ENCODE results near the gene COX6A2. TPM values are rescaled to one million over a fixed set of nuclear protein-coding genes. Genes with fewer than 3 reads are reported as not detected.
A peak's percentile ranks its signal among the peaks of the same experiment; 100 is the strongest.

Gene COX6A2
- total RNA-seq, 1 experiment from 2014 or later, result not detected

DNA sequence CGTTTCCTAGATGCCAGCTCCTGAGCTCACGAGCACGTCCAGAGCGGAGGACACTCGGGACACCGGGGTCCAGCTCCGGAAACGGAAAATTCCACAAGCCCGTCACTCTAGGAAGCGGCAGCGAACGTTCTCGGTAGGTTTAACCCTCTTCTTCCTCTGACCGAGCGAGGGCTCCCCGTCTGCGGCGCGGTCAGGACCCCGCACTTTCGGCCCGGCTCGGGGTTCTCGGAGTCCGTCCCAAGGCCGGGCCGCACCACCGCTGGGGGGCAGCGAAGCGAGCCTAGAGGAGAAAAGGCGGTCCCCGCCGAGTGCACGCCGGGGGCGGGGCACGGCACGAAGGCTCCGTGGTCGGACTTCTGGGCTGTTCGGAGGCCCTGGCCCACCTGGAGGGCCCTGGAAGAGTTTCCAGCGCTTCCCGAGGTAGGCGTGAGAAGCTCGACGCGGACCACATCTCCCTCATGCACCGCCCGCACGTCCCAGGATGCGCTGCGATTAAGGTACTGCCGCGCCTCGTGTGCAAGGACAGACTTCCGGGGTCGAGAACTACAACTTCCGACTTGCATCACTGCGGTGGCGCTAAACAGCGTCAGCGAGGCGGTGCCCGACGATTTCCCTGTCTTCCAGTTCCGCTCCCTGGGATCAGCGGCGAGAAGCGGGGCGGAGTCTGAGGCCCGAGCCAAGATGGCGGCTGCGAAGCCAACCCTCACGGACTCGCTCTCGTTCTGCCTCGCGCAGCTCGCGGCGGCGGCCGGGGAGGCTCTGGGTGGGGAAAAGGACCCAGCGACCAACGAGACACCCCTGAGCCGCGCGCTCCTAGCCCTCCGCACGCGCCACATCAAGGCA is 30.9 kb upstream of the COX6A2 start, which contains the start of gene ARMC5 (continued):
- peak; percentile 56; the same call in 1 of the 2 replicates for TF ChIP-seq CREB1 (CRISPR knock-in tag; IDR thresholded peaks at IDR 0.05)
- TF ChIP-seq ZBTB21 (CRISPR knock-in tag; IDR thresholded peaks at IDR 0.05; ENCODE audit: borderline replicate concordance), result peak; percentile 21; the same call in 1 of the 2 replicates
- TF ChIP-seq, protein P1, sequence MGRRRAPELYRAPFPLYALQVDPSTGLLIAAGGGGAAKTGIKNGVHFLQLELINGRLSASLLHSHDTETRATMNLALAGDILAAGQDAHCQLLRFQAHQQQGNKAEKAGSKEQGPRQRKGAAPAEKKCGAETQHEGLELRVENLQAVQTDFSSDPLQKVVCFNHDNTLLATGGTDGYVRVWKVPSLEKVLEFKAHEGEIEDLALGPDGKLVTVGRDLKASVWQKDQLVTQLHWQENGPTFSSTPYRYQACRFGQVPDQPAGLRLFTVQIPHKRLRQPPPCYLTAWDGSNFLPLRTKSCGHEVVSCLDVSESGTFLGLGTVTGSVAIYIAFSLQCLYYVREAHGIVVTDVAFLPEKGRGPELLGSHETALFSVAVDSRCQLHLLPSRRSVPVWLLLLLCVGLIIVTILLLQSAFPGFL (CRISPR knock-in tag; IDR thresholded peaks at IDR 0.05; ENCODE audit: borderline replicate concordance), result no peak
- peak; percentile 80 for TF ChIP-seq FOXP1 (CRISPR knock-in tag; IDR thresholded peaks at IDR 0.05; ENCODE audit: borderline replicate concordance)
- TF ChIP-seq, protein P2, sequence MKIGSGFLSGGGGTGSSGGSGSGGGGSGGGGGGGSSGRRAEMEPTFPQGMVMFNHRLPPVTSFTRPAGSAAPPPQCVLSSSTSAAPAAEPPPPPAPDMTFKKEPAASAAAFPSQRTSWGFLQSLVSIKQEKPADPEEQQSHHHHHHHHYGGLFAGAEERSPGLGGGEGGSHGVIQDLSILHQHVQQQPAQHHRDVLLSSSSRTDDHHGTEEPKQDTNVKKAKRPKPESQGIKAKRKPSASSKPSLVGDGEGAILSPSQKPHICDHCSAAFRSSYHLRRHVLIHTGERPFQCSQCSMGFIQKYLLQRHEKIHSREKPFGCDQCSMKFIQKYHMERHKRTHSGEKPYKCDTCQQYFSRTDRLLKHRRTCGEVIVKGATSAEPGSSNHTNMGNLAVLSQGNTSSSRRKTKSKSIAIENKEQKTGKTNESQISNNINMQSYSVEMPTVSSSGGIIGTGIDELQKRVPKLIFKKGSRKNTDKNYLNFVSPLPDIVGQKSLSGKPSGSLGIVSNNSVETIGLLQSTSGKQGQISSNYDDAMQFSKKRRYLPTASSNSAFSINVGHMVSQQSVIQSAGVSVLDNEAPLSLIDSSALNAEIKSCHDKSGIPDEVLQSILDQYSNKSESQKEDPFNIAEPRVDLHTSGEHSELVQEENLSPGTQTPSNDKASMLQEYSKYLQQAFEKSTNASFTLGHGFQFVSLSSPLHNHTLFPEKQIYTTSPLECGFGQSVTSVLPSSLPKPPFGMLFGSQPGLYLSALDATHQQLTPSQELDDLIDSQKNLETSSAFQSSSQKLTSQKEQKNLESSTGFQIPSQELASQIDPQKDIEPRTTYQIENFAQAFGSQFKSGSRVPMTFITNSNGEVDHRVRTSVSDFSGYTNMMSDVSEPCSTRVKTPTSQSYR (CRISPR knock-in tag; IDR thresholded peaks at IDR 0.05), result peak; percentile 45; the same call in 1 of the 2 replicates
- TF ChIP-seq NR2C2 (CRISPR knock-in tag; IDR thresholded peaks at IDR 0.05), result no peak; the same call in 1 of the 2 replicates
- 0 out of 2 replicates have a peak, but pooled peaks have one; percentile 38 for TF ChIP-seq ZNF232 (CRISPR knock-in tag; IDR thresholded peaks at IDR 0.05)

DNA sequence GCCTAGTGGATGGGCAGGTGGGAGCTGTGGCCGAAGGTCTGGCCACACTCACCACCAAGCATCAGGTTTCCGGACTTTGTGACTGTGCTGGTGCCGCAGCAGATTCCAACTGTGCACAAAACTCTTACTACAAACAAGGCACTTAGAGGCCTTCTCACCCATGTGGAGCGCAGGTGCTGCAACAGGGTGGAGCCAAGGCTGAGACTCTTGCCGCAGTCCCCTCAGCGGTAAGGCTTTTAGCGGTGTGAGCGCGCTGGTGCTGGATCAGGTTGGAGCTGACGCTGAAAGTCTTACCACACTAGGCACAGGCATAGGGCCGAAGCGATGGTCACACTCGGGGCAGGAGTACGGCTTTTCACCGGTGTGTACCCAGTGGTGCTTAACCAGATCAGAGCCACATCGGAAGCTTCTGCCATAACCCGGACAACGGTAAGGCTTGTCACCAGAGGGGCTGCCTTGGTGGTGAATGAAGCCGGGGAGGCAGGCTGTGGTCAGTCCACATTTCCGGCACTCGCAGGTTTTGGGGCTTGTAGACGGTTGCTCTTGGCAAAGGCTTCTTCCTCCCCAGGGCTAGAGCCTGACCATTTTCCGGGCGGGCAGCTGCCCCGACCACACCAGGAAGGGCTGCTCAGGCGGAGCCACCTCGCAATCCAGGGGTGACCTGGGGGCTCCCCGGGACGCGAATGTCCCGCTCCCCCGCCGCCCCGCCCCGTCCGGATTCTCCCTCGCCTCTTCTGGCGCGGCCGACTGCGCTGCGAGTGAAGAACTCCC is 30.1 kb upstream of the COX6A2 start:
- ChIA-PET POLR2A (interaction anchor here (0.7 to 3.4 kb wide), 5 partner anchors 16 to 475 kb away, joined by 3 to 13 read pairs (median 6); partner anchors contain the start of genes ZNF267 and ZNF843), CTCF (interaction anchor here (0.7 to 12.2 kb wide), 17 partner anchors 14 to 473 kb away, joined by 3 to 221 read pairs (median 7); partner anchors contain the start of genes HSD3B7, SLC5A2, TGFB1I1 and ZNF267)
- Mint-ChIP-seq H3K27ac (peak overlapping the region; percentile 79), H3K9me3 (no peaks in the 10 kb centered on the region), H3K36me3 (0 out of 2 replicates have a peak, but pooled peaks cover 4% of the 10 kb centered on the region), H3K4me1 (peaks cover 37% of the 10 kb centered on the region), H3K27me3 (ENCODE audit: low read depth) (no peaks in the 10 kb centered on the region), H3K4me3 (peak overlapping the region; percentile 85)
- peak; percentile 13; the same call in 1 of the 2 replicates for TF ChIP-seq JUN (CRISPR knock-in tag; IDR thresholded peaks at IDR 0.05)
- TF ChIP-seq, protein P3, sequence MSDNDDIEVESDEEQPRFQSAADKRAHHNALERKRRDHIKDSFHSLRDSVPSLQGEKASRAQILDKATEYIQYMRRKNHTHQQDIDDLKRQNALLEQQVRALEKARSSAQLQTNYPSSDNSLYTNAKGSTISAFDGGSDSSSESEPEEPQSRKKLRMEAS (CRISPR knock-in tag; IDR thresholded peaks at IDR 0.05), result 0 out of 2 replicates have a peak, but pooled peaks have one; percentile 29
- TF ChIP-seq GABPB1 (CRISPR knock-in tag; IDR thresholded peaks at IDR 0.05), result peak; percentile 40; the same call in 1 of the 2 replicates
- TF ChIP-seq FOXK1 (CRISPR knock-in tag; IDR thresholded peaks at IDR 0.05), result no peak
- ATAC-seq (peak; percentile 4), DNase-seq (ENCODE audit: low spot score) (peak; percentile 52)

DNA sequence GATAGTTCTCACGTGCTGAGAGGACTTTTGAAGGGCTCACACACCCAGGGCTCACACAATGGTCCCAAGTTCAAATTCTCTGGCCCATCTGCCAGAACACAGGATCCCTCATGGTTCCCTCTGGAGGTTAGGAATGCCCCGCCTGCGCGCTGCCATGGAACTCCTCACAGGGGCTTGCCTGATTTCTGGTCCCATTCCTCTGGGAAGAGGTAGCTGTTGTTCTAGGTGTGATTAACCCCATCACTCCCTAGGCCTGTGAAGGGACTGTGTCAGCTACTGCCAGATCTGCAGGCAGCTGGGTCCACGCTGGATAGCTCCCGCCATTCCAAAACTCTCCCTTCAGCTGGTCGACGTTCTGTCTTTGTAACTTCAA is 28.8 kb upstream of the COX6A2 start:
- ChIA-PET POLR2A (no interaction called here), CTCF (interaction anchor here (0.6 to 12.2 kb wide), 9 partner anchors 14 to 503 kb away, joined by 3 to 221 read pairs (median 7); partner anchors contain the start of genes SLC5A2, TGFB1I1, ZNF267 and ZNF843)
- H3K27ac Mint-ChIP-seq, result no peak overlapping the region
- peaks cover 49% of the 10 kb centered on the region for H3K4me1 Mint-ChIP-seq
- no peaks in the 10 kb centered on the region for H3K9me3 Mint-ChIP-seq
- no peaks in the 10 kb centered on the region for H3K36me3 Mint-ChIP-seq
- no peaks in the 10 kb centered on the region for H3K27me3 Mint-ChIP-seq (ENCODE audit: low read depth)
- H3K4me3 Mint-ChIP-seq, result peak overlapping the region; percentile 85
- ATAC-seq (no peak), DNase-seq (ENCODE audit: low spot score) (no peak)
- TF ChIP-seq TEAD4 (CRISPR knock-in tag; IDR thresholded peaks at IDR 0.05) (no peak), NFE2L1 (CRISPR knock-in tag; IDR thresholded peaks at IDR 0.05) (no peak), TP53 (CRISPR knock-in tag; IDR thresholded peaks at IDR 0.05) (no peak), ZNF219 (CRISPR knock-in tag; IDR thresholded peaks at IDR 0.05; ENCODE audit: borderline replicate concordance) (no peak), TEAD1 (CRISPR knock-in tag; IDR thresholded peaks at IDR 0.05) (no peak), ELF4 (CRISPR knock-in tag; IDR thresholded peaks at IDR 0.05; ENCODE audit: low read depth) (no peak), FOXJ3 (CRISPR knock-in tag; IDR thresholded peaks at IDR 0.05; ENCODE audit: borderline replicate concordance) (no peak), ZNF416 (CRISPR knock-in tag; IDR thresholded peaks at IDR 0.05) (no peak)
- TF ChIP-seq, protein P4, sequence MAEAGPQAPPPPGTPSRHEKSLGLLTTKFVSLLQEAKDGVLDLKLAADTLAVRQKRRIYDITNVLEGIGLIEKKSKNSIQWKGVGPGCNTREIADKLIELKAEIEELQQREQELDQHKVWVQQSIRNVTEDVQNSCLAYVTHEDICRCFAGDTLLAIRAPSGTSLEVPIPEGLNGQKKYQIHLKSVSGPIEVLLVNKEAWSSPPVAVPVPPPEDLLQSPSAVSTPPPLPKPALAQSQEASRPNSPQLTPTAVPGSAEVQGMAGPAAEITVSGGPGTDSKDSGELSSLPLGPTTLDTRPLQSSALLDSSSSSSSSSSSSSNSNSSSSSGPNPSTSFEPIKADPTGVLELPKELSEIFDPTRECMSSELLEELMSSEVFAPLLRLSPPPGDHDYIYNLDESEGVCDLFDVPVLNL (CRISPR knock-in tag; IDR thresholded peaks at IDR 0.05; ENCODE audit: borderline replicate concordance, low read depth), result no peak
- TF ChIP-seq, protein P5, sequence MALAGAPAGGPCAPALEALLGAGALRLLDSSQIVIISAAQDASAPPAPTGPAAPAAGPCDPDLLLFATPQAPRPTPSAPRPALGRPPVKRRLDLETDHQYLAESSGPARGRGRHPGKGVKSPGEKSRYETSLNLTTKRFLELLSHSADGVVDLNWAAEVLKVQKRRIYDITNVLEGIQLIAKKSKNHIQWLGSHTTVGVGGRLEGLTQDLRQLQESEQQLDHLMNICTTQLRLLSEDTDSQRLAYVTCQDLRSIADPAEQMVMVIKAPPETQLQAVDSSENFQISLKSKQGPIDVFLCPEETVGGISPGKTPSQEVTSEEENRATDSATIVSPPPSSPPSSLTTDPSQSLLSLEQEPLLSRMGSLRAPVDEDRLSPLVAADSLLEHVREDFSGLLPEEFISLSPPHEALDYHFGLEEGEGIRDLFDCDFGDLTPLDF (CRISPR knock-in tag; IDR thresholded peaks at IDR 0.05), result no peak
- TF ChIP-seq, protein P6, sequence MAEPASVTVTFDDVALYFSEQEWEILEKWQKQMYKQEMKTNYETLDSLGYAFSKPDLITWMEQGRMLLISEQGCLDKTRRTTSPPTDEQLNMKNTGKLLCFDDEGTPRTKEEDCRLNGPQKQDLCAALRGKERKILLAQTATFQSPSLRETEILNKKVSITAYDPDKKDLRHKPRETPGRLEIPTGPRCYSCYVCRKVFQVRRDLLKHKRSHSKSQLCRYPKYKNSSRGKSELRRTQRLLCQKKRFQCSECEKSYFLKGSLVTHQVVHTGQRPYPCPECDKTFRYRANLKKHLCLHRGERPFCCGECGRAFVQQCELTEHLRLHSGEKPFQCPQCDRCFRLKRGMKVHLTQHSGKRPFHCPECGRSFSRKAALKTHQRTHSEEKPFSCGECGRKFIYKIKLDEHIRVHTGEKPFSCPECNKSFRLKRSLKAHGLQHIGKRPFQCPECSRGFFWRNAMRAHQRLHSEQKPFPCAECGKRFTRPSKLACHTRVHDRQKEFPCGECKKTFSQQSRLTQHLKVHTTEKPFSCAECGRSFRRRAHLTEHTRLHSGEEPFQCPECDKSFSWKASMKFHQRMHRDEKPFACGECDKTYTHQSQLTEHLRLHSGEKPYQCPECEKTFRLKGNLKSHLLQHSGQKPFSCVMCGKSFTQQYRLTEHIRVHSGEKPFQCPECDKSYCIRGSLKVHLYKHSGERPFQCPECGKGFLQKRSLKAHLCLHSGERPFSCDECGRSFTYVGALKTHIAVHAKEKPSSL (CRISPR knock-in tag; conservative IDR thresholded peaks at IDR 0.05), result no peak
